Neural progenitor cell (in vitro differentiated cells): ENCODE data around the gene ARHGAP15. TPM values are rescaled to one million over a fixed set of nuclear protein-coding genes. Genes with fewer than 3 reads are reported as not detected.

Experiments
- DNase-seq: peaks from one replicate; pipeline ENCODE4 v3.0.0-alpha.2; 2016; ENCODE audit warnings: low spot score
- H2AFZ ChIP-seq: fragments of 200-600 bp; sonication (generic); replicated peaks from 2 replicates; pipeline ENCODE4 v1.6.1; 2016; ENCODE audit warnings: antibody characterized with exemption
- H3F3A ChIP-seq: fragments of 200-600 bp; sonication (generic); 2 replicates; pipeline ENCODE4 v1.6.1; 2016; ENCODE audit warnings: antibody characterized with exemption, low read depth
- H3K27ac ChIP-seq: fragments of 200-600 bp; sonication (generic); 2 replicates; pipeline ENCODE4 v1.5.1; 2016; ENCODE audit warnings: mild to moderate bottlenecking
- H3K27me3 ChIP-seq: fragments of 200-600 bp; sonication (generic); 2 replicates; pipeline ENCODE4 v1.6.1; 2016; ENCODE audit warnings: mild to moderate bottlenecking, moderate library complexity
- H3K36me3 ChIP-seq: fragments of 200-600 bp; sonication (generic); 2 replicates; pipeline ENCODE4 v1.5.1; 2016
- H3K4me1 ChIP-seq: fragments of 200-600 bp; sonication (generic); 2 replicates; pipeline ENCODE4 v1.6.1; 2016; ENCODE audit warnings: mixed run types
- H3K4me2 ChIP-seq: fragments of 200-600 bp; sonication (generic); 2 replicates; pipeline ENCODE4 v1.6.1; 2016
- H3K4me3 ChIP-seq: fragments of 200-600 bp; sonication (generic); 2 replicates; pipeline ENCODE4 v1.5.1; 2016
- H3K79me2 ChIP-seq: fragments of 200-600 bp; sonication (generic); 2 replicates; pipeline ENCODE4 v1.6.1; 2016; ENCODE audit warnings: low read depth
- H3K9ac ChIP-seq: fragments of 200-600 bp; sonication (generic); 2 replicates; pipeline ENCODE4 v1.6.1; 2016
- H3K9me3 ChIP-seq: fragments of 200-600 bp; sonication (generic); 2 replicates; pipeline ENCODE4 v1.5.1; 2016; ENCODE audit warnings: low read depth
- H4K20me1 ChIP-seq: fragments of 200-600 bp; sonication (generic); 2 replicates; pipeline ENCODE4 v1.6.1; 2016; ENCODE audit warnings: low read depth
- H3K27ac Mint-ChIP-seq: 3 replicates; pipeline ENCODE4 v1.8.0; 2021; ENCODE audit warnings: mixed read lengths
- H3K27me3 Mint-ChIP-seq: 2 replicates; pipeline ENCODE4 v1.8.0; 2022; ENCODE audit warnings: low read depth, mild to moderate bottlenecking, inconsistent platforms, moderate library complexity, mixed read lengths; ENCODE audit not compliant: insufficient read depth
- H3K36me3 Mint-ChIP-seq: 3 replicates; pipeline ENCODE4 v1.8.0; 2021; ENCODE audit warnings: mixed read lengths
- H3K4me1 Mint-ChIP-seq: 3 replicates; pipeline ENCODE4 v1.8.0; 2021; ENCODE audit warnings: mixed read lengths
- H3K4me3 Mint-ChIP-seq: 3 replicates; pipeline ENCODE4 v1.8.0; 2021; ENCODE audit warnings: mild to moderate bottlenecking, moderate library complexity, mixed read lengths
- H3K9me3 Mint-ChIP-seq: 3 replicates; pipeline ENCODE4 v1.8.0; 2020; ENCODE audit warnings: mixed read lengths
- EZH2 ChIP-seq: fragments of 200-600 bp; sonication (generic); IDR thresholded peaks from 2 replicates; pipeline ENCODE4 v1.6.1; 2017; ENCODE audit warnings: antibody characterized with exemption, mild to moderate bottlenecking, moderate library complexity
- EZH2phosphoT487 ChIP-seq: fragments of 200-600 bp; sonication (generic); IDR thresholded peaks from 2 replicates; pipeline ENCODE4 v1.6.1; 2017; ENCODE audit warnings: antibody characterized with exemption
- total RNA-seq: library from RNA; depleted of rRNA; stranded (reverse); fragments of >200 nt; gene quantifications from 2 replicates; pipeline ENCODE4 v1.2.3, GENCODE V29; 2015; ENCODE audit warnings: low replicate concordance
- TF ChIP-seq, protein P1 (sequence below): fragments of 200-600 bp; sonication (generic); IDR thresholded peaks from 2 replicates; pipeline ENCODE4 v1.5.1; 2017; ENCODE audit warnings: antibody characterized with exemption, mild to moderate bottlenecking

Gene ARHGAP15
- total RNA-seq, 1 donor from 2014 or later = 5.9 TPM

DNA sequence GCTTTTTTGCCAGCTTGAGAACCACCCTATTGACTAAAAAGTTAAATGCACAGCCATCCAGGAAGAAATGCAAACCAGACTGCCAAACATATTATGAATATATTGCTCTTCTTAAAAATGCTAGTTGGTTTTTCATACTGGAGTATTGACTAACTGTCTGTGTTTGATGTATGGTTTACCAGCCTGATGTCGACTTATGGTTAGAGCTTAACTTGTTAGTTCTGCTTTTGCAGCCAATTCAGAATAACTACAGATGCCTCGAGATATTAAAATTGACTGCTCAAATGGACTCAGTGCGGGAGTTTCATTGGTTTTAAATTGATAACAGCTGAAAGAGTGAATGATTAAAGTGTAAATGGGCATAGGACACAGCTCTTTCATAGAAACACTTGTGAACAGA, 369.8 kb downstream of the ARHGAP15 start:
- Mint-ChIP-seq H3K27ac (no peak overlapping the region), H3K36me3 (no peaks in the 10 kb centered on the region), H3K27me3 (no peaks in the 10 kb centered on the region), H3K4me3 (no peak overlapping the region), H3K9me3 (peaks cover 2% of the 10 kb centered on the region), H3K4me1 (peaks cover 5% of the 10 kb centered on the region)
- H3K79me2 ChIP-seq = no peaks in the 10 kb centered on the region
- H3K9ac ChIP-seq = no peak overlapping the region
- H3K9me3 ChIP-seq = no peaks in the 10 kb centered on the region
- H4K20me1 ChIP-seq = no peaks in the 10 kb centered on the region
- no peaks in the 10 kb centered on the region for H3K27me3 ChIP-seq
- H3K27ac ChIP-seq = no peak overlapping the region
- no peaks in the 10 kb centered on the region for H3K36me3 ChIP-seq
- no peak overlapping the region for H2AFZ ChIP-seq
- TF ChIP-seq, protein P1, sequence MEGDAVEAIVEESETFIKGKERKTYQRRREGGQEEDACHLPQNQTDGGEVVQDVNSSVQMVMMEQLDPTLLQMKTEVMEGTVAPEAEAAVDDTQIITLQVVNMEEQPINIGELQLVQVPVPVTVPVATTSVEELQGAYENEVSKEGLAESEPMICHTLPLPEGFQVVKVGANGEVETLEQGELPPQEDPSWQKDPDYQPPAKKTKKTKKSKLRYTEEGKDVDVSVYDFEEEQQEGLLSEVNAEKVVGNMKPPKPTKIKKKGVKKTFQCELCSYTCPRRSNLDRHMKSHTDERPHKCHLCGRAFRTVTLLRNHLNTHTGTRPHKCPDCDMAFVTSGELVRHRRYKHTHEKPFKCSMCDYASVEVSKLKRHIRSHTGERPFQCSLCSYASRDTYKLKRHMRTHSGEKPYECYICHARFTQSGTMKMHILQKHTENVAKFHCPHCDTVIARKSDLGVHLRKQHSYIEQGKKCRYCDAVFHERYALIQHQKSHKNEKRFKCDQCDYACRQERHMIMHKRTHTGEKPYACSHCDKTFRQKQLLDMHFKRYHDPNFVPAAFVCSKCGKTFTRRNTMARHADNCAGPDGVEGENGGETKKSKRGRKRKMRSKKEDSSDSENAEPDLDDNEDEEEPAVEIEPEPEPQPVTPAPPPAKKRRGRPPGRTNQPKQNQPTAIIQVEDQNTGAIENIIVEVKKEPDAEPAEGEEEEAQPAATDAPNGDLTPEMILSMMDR = no peak
- TF ChIP-seq EZH2 (no peak), EZH2phosphoT487 (no peak)
- no peak overlapping the region for H3K4me2 ChIP-seq
- no peak for DNase-seq
- no peaks in the 10 kb centered on the region for H3F3A ChIP-seq
- no peak overlapping the region for H3K4me3 ChIP-seq
- H3K4me1 ChIP-seq = peaks cover 6% of the 10 kb centered on the region

GRCh38 chr2:143501106-143501676, 372.0 kb downstream of the ARHGAP15 start:
- no peaks in the 10 kb centered on the region for H3K36me3 ChIP-seq
- H3K4me1 Mint-ChIP-seq = peaks cover 9% of the 10 kb centered on the region
- no peaks in the 10 kb centered on the region for H3K36me3 Mint-ChIP-seq
- no peaks in the 10 kb centered on the region for H3K27me3 ChIP-seq
- no peak for DNase-seq
- no peak overlapping the region for H3K9ac ChIP-seq
- H3K27ac ChIP-seq = no peak overlapping the region
- no peaks in the 10 kb centered on the region for H4K20me1 ChIP-seq
- H2AFZ ChIP-seq = no peak overlapping the region
- no peaks in the 10 kb centered on the region for H3K79me2 ChIP-seq
- H3K4me3 ChIP-seq = no peak overlapping the region
- no peaks in the 10 kb centered on the region for H3K27me3 Mint-ChIP-seq
- no peaks in the 10 kb centered on the region for H3K9me3 Mint-ChIP-seq
- peaks cover 6% of the 10 kb centered on the region for H3K4me1 ChIP-seq
- no peaks in the 10 kb centered on the region for H3K9me3 ChIP-seq
- no peak overlapping the region for H3K4me3 Mint-ChIP-seq
- TF ChIP-seq, protein P1 = no peak
- TF ChIP-seq EZH2 (no peak), EZH2phosphoT487 (no peak)
- H3K4me2 ChIP-seq = no peak overlapping the region
- no peaks in the 10 kb centered on the region for H3F3A ChIP-seq
- H3K27ac Mint-ChIP-seq = no peak overlapping the region

GRCh38 chr2:143503280-143503679, 374.1 kb downstream of the ARHGAP15 start:
- Mint-ChIP-seq H3K4me1 (peaks cover 5% of the 10 kb centered on the region), H3K27me3 (no peaks in the 10 kb centered on the region), H3K4me3 (no peak overlapping the region), H3K27ac (no peak overlapping the region), H3K36me3 (no peaks in the 10 kb centered on the region), H3K9me3 (no peaks in the 10 kb centered on the region)
- DNase-seq = no peak
- no peak overlapping the region for H3K27ac ChIP-seq
- H2AFZ ChIP-seq = no peak overlapping the region
- no peak overlapping the region for H3K4me2 ChIP-seq
- TF ChIP-seq EZH2phosphoT487 = no peak
- TF ChIP-seq EZH2 = no peak
- TF ChIP-seq, protein P1 = no peak
- no peaks in the 10 kb centered on the region for H3K79me2 ChIP-seq
- no peaks in the 10 kb centered on the region for H4K20me1 ChIP-seq
- H3K9ac ChIP-seq = no peak overlapping the region
- H3K4me3 ChIP-seq = no peak overlapping the region
- H3K4me1 ChIP-seq = no peaks in the 10 kb centered on the region
- H3K36me3 ChIP-seq = no peaks in the 10 kb centered on the region
- H3K27me3 ChIP-seq = no peaks in the 10 kb centered on the region
- no peaks in the 10 kb centered on the region for H3F3A ChIP-seq
- H3K9me3 ChIP-seq = no peaks in the 10 kb centered on the region
